Sigmoid colon (tissue), 4 donors: Measurements from ENCODE around the gene LYPD3.

Experiments used
- CTCF ChIP-seq, 4 experiments: fragments of 450-650 bp in 3 of 4; fragments of 200-600 bp in 1 of 4; IDR thresholded peaks; one replicate each; pipeline ENCODE4 v1.5.1; 2016 to 2019; ENCODE audit warnings: antibody characterized with exemption in 4 of 4, mild to moderate bottlenecking in 3 of 4, moderate library complexity in 2 of 4
- EP300 ChIP-seq, 4 donors: sonication (generic); formaldehyde crosslinking; IDR thresholded peaks; one replicate each; pipeline ENCODE4 v1.6.1; 2017; ENCODE audit warnings: antibody characterized with exemption in 4 of 4
- POLR2A ChIP-seq, 2 donors: fragments of 450-650 bp; IDR thresholded peaks; one replicate each; pipeline ENCODE4 v1.6.1; 2016; ENCODE audit warnings: antibody characterized with exemption in 2 of 2, mild to moderate bottlenecking in 2 of 2, moderate library complexity in 2 of 2
- POLR2AphosphoS5 ChIP-seq, 4 donors: sonication (generic); formaldehyde crosslinking; IDR thresholded peaks; one replicate each; pipeline ENCODE4 v1.6.1; 2017; ENCODE audit warnings: antibody characterized with exemption in 4 of 4

- TF ChIP-seq CTCF (IDR thresholded peaks at IDR 0.05) (no peak), POLR2AphosphoS5 (IDR thresholded peaks at IDR 0.05) (no peak), EP300 (IDR thresholded peaks at IDR 0.05) (no peak), POLR2A (IDR thresholded peaks at IDR 0.05) (no peak)
Observed at GRCh38 chr19:43462383-43462782, 3.0 kb downstream of the LYPD3 start.
